HepG2 (cell line): ENCODE measurements around the gene BCL2. TPM values are rescaled to one million over a fixed set of nuclear protein-coding genes. Genes with fewer than 3 reads are reported as not detected.
A peak's percentile ranks its signal among the peaks of the same experiment; 100 is the strongest.

Experiments used
- AKAP8 ChIP-seq: sonication (generic); formaldehyde crosslinking; IDR thresholded peaks from 2 replicates; pipeline ENCODE4 v1.5.1; 2020; ENCODE audit warnings: mild to moderate bottlenecking, missing genetic modification reagents
- ATM ChIP-seq: fragments of 450-650 bp; IDR thresholded peaks from 2 replicates; pipeline ENCODE4 v1.7.1; 2017; ENCODE audit warnings: mild to moderate bottlenecking, borderline replicate concordance
- BHLHE40 ChIP-seq: IDR thresholded peaks from 2 replicates; pipeline ENCODE4 v1.6.1; 2011; ENCODE audit warnings: low read length, improper control_type of control experiment
- ETV5 ChIP-seq: IDR thresholded peaks from 2 replicates; pipeline ENCODE4 v1.6.1; 2018; ENCODE audit warnings: missing biosample characterization, missing genetic modification reagents, inconsistent platforms, borderline replicate concordance
- GTF3A ChIP-seq: sonication (generic); formaldehyde crosslinking; conservative IDR thresholded peaks from 2 replicates; pipeline ENCODE4 v1.4.0; 2020; ENCODE audit warnings: mild to moderate bottlenecking, missing genetic modification reagents
- KAT7 ChIP-seq: IDR thresholded peaks from 2 replicates; pipeline ENCODE4 v1.6.1; 2018; ENCODE audit warnings: borderline replicate concordance, missing compliant biosample characterization
- MTF1 ChIP-seq: sonication (generic); formaldehyde crosslinking; IDR thresholded peaks from 2 replicates; pipeline ENCODE4 v1.5.0; 2020; ENCODE audit warnings: missing genetic modification reagents
- NPAS2 ChIP-seq: sonication (generic); formaldehyde crosslinking; IDR thresholded peaks from 2 replicates; pipeline ENCODE4 v1.8.0; 2022; ENCODE audit warnings: mild to moderate bottlenecking, missing genetic modification reagents, borderline replicate concordance
- RAD21 ChIP-seq: fragments of 450-650 bp; formaldehyde crosslinking; IDR thresholded peaks from 2 replicates; pipeline ENCODE4 v1.5.0; 2020; ENCODE audit warnings: mild to moderate bottlenecking
- SMC3 ChIP-seq: IDR thresholded peaks from 2 replicates; pipeline ENCODE4 v1.6.1; 2011; ENCODE audit warnings: low read length, improper control_type of control experiment
- TBX2 ChIP-seq: sonication (generic); formaldehyde crosslinking; IDR thresholded peaks from 2 replicates; pipeline ENCODE4 v1.5.0; 2020; ENCODE audit warnings: missing genetic modification reagents, mild to moderate bottlenecking, borderline replicate concordance
- TBX3 ChIP-seq: fragments of 450-650 bp; IDR thresholded peaks from 2 replicates; pipeline ENCODE4 v1.6.1; 2017; ENCODE audit warnings: antibody characterized with exemption, mild to moderate bottlenecking, inconsistent platforms, borderline replicate concordance
- ZBED4 ChIP-seq: sonication (generic); formaldehyde crosslinking; IDR thresholded peaks from 2 replicates; pipeline ENCODE4 v1.4.0; 2020; ENCODE audit warnings: missing genetic modification reagents, borderline replicate concordance
- ZBTB20 ChIP-seq: sonication (generic); formaldehyde crosslinking; IDR thresholded peaks from 2 replicates; pipeline ENCODE4 v1.8.1; 2023; ENCODE audit warnings: missing genetic modification reagents, low read depth, mild to moderate bottlenecking, borderline replicate concordance
- ZNF256 ChIP-seq: sonication (generic); formaldehyde crosslinking; conservative IDR thresholded peaks from 2 replicates; pipeline ENCODE4 v1.4.0; 2020; ENCODE audit warnings: missing genetic modification reagents
- ZNF484 ChIP-seq: sonication (generic); formaldehyde crosslinking; IDR thresholded peaks from 2 replicates; pipeline ENCODE4 v1.5.1; 2020; ENCODE audit warnings: mild to moderate bottlenecking, low read depth, missing genetic modification reagents, borderline replicate concordance
- ZNF891 ChIP-seq: sonication (generic); formaldehyde crosslinking; IDR thresholded peaks from 2 replicates; pipeline ENCODE4 v1.5.0; 2020; ENCODE audit warnings: mild to moderate bottlenecking, missing genetic modification reagents
- polyA plus RNA-seq, 8 experiments: library from polyadenylated mRNA; depleted of rRNA in 3 of 8; stranded (reverse) in 7 of 8; unstranded in 1 of 8; fragments of >200 nt; fragmentation: Illumina TruSeq in 4 of 8; extraction: Trizol in 4 of 8; gene quantifications; 2 replicates each; pipeline versions ENCODE4 v1.2.1 to v1.2.3, GENCODE V29; 2011 to 2016; ENCODE audit warnings: low read depth in 4 of 8, missing spikeins in 1 of 8, mixed read lengths in 1 of 8; ENCODE audit not compliant: insufficient read depth in 1 of 8
- total RNA-seq, 5 experiments: library from RNA; depleted of rRNA; stranded (reverse); fragments of >200 nt; fragmentation: Illumina TruSeq; extraction: Trizol; gene quantifications; 2 replicates each; pipeline ENCODE4 v1.2.3, GENCODE V29; 2016; ENCODE audit warnings: low read depth in 1 of 5
- TF ChIP-seq, protein P1 (sequence below): sonication (generic); formaldehyde crosslinking; IDR thresholded peaks from 2 replicates; pipeline ENCODE4 v1.5.1; 2020; ENCODE audit warnings: mild to moderate bottlenecking, missing genetic modification reagents, moderate library complexity
- TF ChIP-seq, protein P2 (sequence below): sonication (generic); formaldehyde crosslinking; IDR thresholded peaks from 2 replicates; pipeline ENCODE4 v1.8.1; 2023; ENCODE audit warnings: missing genetic modification reagents, mild to moderate bottlenecking, borderline replicate concordance
- TF ChIP-seq, protein P3 (sequence below): sonication (generic); formaldehyde crosslinking; IDR thresholded peaks from 2 replicates; pipeline ENCODE4 v1.5.0; 2020; ENCODE audit warnings: missing genetic modification reagents, mild to moderate bottlenecking, borderline replicate concordance
- TF ChIP-seq, protein P4 (sequence below): IDR thresholded peaks from 2 replicates; pipeline ENCODE4 v1.6.1; 2016; ENCODE audit warnings: mild to moderate bottlenecking, missing biosample characterization, missing genetic modification reagents

BCL2 gene
- total and polyA plus RNA-seq, 2 of the 13 experiments (the other 11 are each of a cell fraction or from before 2014, with no cell fraction given), result 0.07 to 0.53 TPM

DNA sequence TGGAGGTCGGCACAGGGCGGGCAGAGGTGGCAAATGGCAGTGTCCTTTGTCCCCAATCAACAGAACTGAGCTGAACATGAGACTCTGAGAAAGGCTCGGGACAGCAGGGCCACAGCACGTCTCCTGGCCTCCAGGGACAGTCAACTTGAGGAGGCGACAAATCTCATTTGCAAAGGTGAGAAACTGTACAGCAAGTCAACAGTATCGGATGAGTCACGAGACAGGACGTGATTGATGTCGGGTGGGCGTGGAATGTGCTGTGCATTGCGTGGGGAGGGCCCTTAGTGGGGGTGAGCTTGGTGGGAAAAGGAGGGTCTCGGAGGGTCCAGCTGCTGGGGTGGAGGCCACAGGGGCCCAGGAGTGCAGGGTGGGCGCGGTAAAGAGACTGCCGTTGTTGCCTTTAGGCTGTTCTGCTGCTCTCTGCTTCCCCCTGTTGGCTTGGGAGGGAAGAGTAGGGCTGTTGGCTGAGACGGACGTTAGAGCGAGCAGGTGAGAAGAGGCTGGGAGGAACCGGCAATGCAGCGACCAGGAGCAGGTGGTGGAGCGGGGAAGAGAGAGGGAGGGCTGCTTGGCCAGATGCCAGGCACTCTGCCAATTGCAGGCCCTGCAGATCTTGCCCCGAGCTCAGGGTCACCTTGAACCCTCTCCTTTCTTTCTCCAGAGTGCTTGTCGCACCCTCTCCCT, 164.3 kb downstream of the BCL2 start (continued):
- TF ChIP-seq, protein P1, sequence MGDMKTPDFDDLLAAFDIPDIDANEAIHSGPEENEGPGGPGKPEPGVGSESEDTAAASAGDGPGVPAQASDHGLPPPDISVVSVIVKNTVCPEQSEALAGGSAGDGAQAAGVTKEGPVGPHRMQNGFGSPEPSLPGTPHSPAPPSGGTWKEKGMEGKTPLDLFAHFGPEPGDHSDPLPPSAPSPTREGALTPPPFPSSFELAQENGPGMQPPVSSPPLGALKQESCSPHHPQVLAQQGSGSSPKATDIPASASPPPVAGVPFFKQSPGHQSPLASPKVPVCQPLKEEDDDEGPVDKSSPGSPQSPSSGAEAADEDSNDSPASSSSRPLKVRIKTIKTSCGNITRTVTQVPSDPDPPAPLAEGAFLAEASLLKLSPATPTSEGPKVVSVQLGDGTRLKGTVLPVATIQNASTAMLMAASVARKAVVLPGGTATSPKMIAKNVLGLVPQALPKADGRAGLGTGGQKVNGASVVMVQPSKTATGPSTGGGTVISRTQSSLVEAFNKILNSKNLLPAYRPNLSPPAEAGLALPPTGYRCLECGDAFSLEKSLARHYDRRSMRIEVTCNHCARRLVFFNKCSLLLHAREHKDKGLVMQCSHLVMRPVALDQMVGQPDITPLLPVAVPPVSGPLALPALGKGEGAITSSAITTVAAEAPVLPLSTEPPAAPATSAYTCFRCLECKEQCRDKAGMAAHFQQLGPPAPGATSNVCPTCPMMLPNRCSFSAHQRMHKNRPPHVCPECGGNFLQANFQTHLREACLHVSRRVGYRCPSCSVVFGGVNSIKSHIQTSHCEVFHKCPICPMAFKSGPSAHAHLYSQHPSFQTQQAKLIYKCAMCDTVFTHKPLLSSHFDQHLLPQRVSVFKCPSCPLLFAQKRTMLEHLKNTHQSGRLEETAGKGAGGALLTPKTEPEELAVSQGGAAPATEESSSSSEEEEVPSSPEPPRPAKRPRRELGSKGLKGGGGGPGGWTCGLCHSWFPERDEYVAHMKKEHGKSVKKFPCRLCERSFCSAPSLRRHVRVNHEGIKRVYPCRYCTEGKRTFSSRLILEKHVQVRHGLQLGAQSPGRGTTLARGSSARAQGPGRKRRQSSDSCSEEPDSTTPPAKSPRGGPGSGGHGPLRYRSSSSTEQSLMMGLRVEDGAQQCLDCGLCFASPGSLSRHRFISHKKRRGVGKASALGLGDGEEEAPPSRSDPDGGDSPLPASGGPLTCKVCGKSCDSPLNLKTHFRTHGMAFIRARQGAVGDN (CRISPR knock-in tag), result peak; percentile 17; the same call in 1 of the 2 replicates
- peak; percentile 54; the same call in 1 of the 2 replicates for TF ChIP-seq TBX3
- TF ChIP-seq, protein P2, sequence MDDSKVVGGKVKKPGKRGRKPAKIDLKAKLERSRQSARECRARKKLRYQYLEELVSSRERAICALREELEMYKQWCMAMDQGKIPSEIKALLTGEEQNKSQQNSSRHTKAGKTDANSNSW (CRISPR knock-in tag), result no peak
- TF ChIP-seq GTF3A (CRISPR knock-in tag), result no peak
- no peak for TF ChIP-seq ZNF891 (CRISPR knock-in tag)
- no peak for TF ChIP-seq ETV5 (CRISPR knock-in tag)
- TF ChIP-seq, protein P3, sequence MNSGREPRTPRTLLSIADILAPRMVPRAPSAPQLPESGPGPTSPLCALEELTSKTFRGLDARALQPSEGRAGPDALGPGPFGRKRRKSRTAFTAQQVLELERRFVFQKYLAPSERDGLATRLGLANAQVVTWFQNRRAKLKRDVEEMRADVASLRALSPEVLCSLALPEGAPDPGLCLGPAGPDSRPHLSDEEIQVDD (CRISPR knock-in tag), result no peak
- TF ChIP-seq ZNF256, result no peak
- TF ChIP-seq AKAP8 (CRISPR knock-in tag), result no peak
- TF ChIP-seq BHLHE40, result 0 out of 2 replicates have a peak, but pooled peaks have one; percentile 44
- TF ChIP-seq ZNF484, result no peak
- no peak for TF ChIP-seq MTF1
- TF ChIP-seq ZBED4 (CRISPR knock-in tag), result no peak
- no peak for TF ChIP-seq NPAS2 (CRISPR knock-in tag)
- TF ChIP-seq KAT7 (CRISPR knock-in tag), result no peak
- TF ChIP-seq, protein P4, sequence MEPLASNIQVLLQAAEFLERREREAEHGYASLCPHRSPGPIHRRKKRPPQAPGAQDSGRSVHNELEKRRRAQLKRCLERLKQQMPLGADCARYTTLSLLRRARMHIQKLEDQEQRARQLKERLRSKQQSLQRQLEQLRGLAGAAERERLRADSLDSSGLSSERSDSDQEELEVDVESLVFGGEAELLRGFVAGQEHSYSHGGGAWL (CRISPR knock-in tag), result no peak
- TF ChIP-seq ZBTB20, result no peak
- TF ChIP-seq RAD21, result peak; percentile 40; the same call in 1 of the 2 replicates
- peak; percentile 34; the same call in 1 of the 2 replicates for TF ChIP-seq TBX2 (CRISPR knock-in tag)
- TF ChIP-seq SMC3, result peak; percentile 44
- no peak for TF ChIP-seq ATM
